ENCODE measurements around the gene SEC14L5.
"Not testable (repeated sequence)": the region's sequence is repeated elsewhere in the genome, so short reads cannot be mapped to it uniquely, and the experiment has no call there.

Gene SEC14L5

DNA sequence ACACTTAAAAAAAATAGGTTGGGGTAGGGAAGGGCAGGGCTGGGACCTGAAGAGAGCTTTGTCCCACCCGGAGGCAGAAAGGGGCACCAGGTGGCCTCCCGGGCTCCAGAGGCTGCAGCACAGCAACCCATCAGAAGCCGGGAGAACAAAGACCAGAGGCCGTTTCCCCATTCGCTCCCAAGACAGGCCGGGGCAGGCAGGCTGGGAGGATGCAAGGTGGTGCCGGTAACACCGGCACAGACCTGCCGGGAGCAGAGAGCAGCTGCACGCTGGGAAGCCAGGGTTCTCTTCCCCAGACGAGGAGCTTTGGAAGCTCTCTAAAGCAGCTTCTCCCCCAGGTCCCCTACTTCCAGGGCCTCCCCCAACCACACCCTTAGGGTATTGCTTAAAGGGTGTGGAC, 26.7 kb upstream of the SEC14L5 start:
- no peak for DNase-seq (ENCODE audit: low spot score)

DNA sequence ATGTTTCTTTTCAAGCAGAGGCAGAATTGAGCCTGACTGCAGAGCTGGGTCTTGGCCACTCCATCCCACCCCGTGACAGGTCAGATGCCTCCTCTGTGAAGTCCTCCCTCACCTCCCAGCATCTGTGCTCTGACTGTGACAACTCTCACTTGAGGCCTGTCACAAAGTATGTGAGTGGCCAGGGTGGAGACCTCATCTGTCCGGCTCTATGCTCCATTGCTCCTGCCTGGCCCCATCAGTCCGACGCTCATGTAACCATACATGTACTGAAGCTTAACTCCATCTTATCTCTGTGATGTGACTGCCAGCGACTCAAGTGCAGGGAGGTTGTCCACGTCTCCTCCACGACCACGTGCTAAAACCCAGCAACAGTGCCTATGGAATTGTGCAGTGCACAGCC, 24.7 kb upstream of the SEC14L5 start:
- no peak for DNase-seq (ENCODE audit: low spot score)

DNA sequence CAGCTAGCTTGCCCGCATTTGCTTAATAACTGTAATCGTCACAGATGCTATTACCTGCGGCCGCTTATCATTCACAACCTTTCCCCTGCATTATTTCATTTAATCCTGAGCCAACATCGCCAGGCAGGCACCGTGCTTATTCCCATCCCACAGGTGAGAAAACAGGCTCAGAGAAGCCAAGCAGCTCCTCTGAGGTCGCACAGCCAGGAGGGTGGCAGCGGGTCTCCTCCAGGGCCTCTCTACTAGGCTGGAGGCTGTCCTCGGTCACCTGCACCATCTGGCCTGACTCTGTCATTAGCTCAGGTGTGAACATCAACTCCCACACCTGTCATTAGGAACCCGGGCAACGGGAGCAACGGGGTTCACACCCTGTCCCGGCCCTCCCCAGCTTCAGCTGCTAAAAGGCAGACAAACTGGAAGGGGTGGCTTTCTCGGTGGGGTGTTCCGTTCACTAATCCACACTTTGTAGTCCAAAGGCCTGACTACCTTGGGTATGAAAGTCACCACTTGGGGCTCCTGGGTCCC, 24.2 kb upstream of the SEC14L5 start:
- DNase-seq (ENCODE audit: low spot score): no peak

DNA sequence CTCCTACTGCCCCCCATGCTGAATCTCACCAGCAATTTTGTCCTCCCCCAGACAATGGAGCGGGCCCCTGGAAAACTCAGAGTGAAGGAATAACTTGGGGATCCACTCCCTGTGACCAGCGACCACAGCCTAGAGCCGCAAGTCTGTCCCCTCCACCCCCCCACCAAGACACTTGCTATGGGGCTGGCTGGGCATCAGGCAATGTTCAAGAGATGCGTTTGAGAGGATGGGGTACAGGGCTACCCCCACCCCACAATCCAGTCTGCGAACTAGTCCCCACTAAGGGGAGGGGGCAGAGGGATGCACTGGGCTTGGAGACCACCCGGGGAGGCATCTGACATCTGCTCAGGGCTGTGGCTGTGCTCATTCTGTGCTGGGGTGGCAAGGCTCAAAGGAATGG, 23.5 kb upstream of the SEC14L5 start:
- no peak for DNase-seq (ENCODE audit: low spot score)

DNA sequence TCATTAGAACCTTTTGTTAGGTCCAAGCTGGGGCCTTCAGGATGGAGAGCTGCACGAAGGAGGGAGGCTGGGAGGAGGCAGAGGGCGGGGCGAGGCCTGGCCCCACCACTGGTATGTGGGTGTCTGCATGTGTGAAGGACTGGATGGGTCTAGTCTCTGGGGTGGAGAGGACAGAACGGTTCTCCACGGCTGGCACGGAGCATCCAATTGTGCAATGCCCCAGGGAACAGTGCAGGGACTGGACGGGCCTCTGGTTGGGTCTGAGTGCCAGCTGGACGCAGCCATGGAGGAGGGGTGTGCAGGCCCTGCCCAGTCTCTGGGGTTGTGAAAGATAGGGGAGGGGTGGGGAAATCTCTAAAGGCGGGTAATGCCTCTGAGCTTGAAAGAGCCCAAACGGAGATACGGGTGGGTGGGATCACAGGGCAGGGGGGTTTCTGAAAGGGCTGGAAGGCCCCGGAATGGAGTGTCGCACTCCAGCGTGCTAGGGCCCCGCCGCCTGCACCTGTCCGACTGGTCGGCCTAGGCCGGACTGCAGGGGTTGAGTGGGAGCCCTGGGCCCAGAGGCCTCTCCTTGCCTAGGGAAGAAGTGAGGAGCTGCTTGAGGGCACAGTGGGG, 22.8 kb upstream of the SEC14L5 start:
- DNase-seq (ENCODE audit: low spot score): no peak

DNA sequence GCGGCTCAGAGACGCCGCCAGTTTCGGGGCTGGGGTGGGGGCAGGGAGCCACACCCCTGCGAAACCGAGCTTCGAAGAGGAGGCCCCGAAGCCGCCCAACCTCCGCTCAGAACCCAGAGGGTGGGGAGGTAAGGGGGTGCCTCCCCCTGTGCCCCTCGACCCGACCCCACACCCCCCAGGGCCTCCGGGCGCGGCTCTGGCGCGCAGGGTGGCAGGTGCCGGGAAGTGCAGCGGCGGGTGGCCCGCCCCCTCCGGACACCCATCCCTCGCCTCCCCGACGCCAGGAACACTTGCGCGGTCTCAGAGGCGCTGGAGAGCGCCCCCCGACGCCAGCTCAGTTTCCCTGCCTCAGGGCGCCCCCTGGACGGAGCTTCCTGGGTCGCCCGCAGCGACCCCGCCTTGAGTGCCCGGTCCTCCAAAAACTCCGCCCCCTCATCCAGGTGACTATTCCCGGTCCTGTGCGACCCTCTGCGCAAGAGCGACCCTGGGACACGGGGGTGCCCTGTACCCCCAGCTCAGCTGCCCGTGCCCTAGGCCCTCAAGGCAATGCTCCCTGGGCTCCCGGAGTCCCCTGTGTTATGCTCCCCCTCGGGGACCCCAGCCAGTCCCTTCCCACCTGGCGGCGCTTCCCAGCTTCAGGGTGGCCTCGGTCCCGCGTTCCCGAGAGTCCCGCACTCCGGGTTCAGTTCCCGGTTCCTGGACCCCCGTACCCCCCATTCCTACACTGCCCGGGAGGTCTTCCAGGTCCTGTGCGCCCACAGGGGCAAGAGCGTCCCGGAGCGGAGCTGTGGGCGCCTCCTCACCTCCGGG, 21.7 kb upstream of the SEC14L5 start:
- DNase-seq (ENCODE audit: low spot score): no peak

DNA sequence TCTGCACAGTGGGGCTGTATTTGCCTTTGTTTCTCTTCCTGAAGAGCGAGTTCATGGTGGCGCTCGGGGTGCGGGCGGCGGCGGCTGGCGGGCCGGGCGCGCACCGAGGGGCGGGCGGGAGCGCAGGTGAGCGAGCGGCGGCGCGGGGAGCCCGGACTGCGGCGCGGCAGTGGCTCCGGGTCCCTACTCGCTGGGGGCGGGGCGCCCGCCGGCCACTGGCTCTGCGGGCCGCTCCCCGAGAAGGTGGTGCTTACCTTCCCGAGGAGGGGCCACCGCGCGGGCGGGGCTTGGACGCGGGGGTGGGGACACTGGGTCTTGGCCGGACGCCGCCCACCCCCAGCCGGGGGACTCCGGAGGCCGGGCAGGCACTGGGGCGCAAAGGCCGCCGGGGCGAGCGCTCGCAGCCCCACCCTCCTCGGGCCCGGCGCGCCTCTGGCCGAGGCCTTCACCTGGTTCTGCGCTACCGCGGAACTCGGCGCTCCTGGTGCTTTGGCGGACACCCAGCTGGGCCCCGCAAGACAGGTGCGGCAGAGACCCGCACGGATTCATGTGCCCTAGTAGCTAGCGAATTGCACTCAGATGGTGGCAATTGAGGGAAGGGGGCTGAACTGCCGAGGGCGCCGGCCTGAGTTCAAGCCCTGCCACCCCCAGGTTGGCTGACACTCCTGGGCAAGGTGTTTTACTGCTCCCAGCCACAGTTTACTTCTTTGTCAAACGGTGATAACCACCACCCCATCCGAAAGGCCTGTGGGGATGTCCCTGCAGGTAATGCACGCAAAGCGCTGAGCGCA, 20.9 kb upstream of the SEC14L5 start, which contains the start of gene PPL:
TSS of gene PPL (minus strand) at position 158 of the 791 bp plus-strand sequence. CDS start at position 55, 103 bp downstream.
- no peak for DNase-seq (ENCODE audit: low spot score)

DNA sequence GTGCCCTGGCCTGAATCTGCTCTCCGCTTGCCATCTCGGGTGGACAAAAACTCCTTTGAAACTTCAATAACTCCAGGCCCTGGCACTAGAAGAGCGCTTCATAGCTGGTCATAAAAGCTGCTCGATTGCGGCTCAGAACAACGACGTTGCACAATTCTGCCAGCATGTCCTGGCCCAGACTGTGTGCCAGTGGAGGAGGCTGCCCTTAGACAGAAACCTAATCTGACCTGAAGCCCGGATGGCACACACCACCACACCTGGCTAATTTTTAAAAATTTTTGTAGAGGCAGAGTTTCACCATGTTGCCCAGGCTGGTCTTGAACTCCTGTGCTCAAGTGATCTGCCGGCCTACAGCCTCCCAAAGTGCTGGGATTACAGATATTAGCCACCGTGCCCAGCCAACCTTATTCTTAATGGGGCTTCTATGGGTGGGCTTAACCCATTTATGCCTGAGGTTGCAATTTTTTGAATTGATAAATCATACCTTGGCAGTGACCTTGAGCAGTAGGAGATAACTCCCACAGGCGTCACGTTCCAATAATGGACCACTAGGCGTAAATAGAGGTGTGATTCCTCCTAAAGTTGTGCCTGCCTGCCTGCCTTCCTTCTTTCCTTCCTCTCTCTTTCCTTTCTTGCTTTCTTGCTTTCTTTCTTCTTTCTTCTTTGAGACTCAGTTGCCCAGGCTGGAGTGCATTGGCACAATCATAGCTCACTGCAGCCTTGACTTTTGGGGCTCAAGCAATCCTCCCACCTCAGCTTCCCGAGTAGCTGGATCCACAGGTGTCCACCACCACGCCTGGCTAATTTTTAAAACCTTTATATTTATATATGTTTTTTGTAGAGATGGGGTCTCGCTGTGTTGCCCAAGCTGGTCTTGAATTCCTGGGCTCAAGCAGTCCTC, 20.1 kb upstream of the SEC14L5 start:
- peak; percentile 3 for DNase-seq (ENCODE audit: low spot score)

DNA sequence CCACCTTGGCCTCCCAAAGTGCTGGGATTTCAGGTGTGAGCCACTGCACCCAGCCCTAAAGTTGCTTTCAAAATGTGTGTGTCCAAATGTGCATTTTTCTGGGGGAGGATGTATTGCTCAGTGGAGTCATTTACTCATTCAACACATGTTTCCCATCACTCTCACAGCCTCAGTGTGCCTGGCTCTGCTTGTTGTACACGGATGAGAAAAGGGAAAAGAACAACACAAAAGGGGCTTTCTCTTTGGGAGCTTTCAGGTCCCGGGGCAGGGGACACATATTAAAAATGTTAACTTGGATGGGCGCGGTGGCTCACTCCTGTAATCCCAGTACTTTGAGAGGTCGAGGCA, 19.5 kb upstream of the SEC14L5 start:
- DNase-seq (ENCODE audit: low spot score): no peak

DNA sequence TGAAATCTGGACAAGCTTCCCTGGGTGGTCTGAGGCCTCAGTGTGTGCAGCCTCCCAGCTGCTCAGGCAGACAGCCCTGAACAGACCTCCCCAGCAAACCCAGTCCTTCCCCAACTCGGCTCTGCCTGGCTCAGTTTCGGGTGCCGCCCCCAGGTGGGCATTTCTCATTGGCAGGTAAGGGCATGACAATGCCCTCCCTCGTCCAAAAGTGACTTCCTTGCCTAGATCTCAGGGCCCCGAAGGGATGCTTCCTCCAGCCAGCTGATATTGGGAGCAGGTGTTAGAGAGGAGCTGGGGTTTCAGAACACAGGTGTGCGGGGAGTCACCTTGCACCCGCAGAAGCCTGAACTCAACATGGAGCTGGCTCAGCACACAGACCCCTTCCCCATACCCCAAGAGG, 17.4 kb upstream of the SEC14L5 start:
- no peak for DNase-seq (ENCODE audit: low spot score)

DNA sequence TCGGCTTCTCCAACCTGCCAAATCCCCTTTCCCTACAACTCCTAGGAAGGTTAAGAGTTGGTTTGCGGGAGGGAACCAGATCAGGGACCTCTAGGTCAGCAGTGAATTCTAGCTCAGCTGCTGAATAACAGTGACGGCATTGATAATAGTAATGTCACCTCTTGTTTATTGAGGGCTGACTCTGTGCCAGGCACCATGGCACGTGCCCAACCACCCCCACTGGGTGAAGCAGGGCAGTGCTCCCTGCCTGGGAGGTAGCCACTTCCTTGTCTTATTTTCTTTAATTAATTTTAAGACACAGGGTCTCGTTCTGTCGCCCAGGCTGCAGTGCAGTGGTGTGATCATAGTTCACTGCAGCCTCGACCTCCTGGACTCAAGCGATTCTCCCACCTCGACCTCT, 15.6 kb upstream of the SEC14L5 start:
- no peak for DNase-seq (ENCODE audit: low spot score)

DNA sequence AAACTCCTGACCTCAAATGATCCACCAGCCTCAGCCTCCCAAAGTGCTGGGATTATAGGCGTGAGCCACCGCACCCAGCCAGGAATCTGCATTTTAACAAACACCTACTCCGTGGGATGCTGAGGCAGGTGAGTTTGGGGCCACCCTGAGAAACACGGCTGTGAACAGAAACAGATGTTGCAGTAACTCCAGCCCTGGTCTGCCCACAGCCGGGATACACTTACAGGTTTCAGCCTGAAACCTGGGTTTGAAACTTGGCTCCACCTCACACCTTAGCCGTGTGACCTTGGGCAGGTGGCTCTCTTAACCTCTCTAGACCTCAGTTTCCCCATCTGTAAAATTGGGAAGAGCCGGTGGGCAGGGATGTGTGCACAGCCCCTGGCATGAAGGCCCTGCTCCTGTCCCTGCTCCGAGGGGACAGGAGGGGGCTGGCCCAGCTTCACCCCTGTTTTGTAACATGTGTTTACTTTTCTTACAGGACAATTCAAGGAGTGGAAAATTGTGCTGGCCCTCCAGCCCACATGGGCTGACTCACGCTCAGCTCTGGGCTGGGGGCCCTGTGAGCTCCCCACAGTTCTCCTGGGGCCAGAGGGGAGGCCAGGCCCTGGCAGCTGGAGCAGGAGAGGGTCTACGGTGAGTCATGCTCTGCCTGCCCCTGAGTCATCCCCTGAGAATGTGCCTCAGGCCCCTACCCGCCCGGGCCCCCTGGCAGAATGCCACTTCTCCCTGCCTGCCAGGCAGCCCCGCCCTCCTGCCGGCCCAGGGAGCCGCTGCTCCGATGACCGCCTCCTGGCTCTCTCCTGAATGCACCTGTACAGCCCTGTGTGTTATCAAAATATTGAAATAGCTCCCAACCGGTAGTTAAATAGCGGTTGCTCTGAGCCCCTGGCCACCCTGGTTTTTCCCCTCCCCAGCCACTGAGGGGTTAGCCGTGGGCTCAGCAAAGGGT, 13.5 kb upstream of the SEC14L5 start:
- no peak for DNase-seq (ENCODE audit: low spot score)

DNA sequence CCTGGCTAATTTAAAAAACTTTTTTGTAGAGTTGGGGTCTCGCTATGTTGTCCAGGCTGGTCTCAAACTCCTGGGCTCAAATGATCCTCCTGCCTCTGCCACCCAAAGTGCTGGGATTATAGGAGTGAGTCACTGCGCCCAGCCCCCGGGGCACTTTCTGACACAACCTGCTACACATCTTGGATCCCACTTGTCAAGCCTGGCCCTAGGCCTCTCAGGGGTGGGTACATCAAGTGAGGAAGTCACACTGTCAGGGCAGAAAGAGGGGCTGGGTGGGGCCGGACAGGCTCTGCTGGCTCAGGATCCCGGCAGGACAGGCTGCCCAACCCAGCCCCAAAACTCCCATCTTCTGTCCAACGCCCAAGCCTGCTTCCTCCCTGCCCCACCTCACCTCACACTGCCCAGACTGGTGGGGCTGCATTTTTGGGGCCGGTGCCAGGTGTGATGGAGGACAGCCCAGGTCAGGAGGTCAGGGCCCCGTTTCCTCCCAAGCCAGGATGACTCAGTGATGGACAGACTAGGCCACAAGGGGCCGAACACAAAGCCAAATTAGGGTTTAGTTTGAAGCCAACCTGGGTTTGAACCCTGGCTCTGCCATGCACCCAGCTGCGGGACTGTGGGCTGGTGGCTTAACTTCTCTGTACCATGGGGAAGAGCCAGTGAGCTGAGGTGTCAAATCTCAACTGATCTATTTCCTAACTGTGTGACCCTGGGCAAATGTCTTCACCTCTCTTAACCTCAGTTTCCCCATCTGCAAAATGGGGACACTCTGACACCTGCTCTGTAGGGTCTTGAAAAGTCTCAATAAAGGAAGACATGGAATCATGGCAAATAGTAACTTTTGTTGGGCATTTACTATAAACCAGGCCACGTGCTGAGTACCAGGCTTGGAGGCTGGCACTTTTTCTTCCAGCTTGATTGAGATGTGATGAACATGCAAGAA, 12.3 kb upstream of the SEC14L5 start:
- DNase-seq (ENCODE audit: low spot score): no peak

DNA sequence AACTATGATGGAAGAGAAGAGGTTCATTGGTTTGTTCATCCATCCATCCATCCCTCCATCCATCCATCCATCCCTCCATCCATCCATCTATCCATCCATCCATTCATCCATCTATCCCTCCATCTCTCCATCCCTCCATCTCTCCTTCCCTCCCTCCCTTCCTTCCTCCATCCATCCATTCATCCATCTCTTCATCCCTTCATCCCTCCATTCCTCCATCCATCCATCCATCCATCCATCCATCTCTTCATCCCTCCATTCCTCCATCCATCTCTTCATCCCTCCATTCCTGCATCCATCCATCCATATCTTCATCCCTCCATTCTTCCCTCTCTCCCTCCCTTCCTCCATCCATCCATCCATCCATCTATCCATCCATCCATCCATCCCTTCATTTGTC, 11.2 kb upstream of the SEC14L5 start:
- no peak for DNase-seq (ENCODE audit: low spot score)

DNA sequence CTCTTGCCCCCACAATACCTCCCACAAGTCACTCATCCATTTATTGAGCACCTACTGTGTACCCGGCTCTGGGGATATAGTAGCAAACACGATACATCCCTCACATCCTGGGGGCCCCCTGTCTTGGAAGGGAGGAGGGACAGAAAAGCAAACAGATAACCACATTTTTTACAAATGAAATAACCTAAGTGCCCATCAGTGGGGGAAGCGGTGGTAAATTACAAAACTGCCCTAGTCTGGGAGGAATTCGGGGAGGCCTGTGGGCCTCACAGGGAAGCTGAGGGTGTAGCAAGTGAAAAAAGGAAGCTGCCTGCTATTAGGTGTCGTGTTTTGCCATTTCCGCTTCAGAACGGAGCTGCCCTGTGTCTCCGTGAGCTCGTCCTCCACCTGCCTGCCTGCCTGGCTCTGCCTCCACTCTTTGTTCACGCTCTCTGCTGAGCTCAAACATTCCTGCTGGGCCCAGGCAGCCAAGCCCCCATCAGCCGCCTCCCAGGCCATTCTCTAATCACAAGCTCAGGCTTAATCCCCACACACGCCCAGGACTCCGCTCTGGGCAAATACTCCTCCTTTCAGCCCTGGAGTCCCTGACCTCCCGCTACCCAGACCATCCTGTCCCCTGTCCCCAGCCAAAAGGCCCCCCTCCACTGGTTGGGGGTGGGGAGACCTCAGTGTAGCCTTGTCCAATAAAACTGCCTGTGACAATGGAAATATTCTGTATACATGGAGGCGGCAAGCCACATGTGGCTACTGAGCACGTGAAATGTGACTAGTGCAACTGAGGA, 10.2 kb upstream of the SEC14L5 start:
- no peak for DNase-seq (ENCODE audit: low spot score)

DNA sequence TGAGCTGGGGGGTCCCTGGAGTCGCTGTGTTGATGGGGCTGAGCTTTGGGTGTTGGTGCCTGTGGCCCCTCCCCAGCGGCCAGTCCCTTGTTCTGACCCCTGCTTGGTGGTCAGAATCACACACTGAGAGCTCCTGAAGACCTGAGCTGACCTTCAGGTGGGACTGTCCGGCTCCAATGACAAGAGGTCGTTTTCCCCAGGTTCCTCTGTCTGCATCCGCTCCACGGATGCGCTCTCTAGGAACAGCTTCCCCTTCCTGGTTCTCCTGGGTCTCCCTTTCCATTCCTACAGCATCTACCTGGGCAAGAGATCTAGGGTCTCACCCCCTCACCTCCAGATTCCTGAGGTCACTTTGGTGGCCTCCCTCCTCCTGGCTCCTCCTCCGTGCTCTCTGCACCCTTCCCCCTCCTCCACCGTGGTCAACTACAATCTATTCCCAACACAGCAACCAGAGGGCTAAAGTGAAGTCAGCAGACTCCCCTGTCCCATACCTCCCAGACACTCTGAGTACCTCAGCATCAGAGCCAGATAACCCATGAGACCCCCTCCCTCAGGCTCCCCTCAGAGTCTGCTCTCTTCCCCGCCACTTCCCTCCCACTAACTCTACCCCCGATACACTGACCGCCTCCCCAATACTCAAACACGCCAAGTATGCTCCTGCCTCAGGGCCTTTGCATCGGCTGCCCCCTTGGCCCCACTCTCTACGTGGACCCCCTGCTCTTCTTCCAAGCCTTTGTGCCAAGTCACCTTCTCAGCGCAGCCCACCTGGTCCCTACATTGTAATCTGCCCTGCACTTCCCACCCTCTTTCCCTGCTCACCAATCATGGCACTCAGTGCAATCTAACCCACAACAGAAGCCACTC, 9.0 kb upstream of the SEC14L5 start:
- no peak for DNase-seq (ENCODE audit: low spot score)

DNA sequence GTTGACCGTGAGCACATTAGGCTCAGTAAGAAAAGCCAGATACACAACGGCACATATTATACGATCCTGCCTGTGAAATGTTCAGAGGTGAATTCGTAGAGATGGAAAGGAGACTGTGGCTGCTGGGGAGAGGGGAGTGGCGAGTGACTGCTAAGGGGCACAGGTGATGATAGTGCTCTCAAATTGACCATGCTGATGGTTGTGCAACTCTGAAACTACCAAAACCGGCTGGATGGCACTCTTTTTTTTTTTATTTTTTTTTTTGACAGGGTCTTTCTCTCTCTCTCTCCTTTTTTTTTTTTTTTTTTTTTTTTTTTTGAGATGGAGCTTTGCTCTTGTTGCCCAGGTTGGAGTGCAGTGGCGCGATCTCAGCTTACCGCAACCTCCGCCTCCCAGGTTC, 8.1 kb upstream of the SEC14L5 start:
- DNase-seq (ENCODE audit: low spot score): no peak

DNA sequence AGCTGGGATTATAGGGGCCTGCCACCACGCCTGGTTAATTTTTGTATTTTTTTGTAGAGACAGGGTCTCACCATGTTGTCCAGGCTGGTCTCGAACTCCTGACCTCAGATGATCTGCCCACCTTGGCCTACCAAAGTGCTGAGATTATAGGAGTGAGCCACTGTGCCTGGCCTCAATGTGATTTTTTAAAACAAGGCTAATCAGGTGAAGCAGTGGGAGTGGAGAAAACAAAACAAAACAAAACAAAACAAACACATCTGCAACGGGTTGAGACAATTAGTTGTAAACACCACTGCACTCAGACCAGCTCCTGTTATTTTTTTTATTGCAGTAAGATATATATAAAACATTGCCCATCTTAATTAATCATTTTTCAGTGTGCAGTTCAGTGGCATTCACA, 6.5 kb upstream of the SEC14L5 start:
- not testable (repeated sequence) for DNase-seq (ENCODE audit: low spot score)
